NOMO-1 (cell line): ENCODE results near the gene TMEM266.

ENCODE experiments used
- DNase-seq, 2 experiments: peaks; one replicate each; lab custom pipeline; 2025; ENCODE audit not compliant: unreplicated experiment in 2 of 2; lab: John Stamatoyannopoulos, UW

The TMEM266 gene

DNA sequence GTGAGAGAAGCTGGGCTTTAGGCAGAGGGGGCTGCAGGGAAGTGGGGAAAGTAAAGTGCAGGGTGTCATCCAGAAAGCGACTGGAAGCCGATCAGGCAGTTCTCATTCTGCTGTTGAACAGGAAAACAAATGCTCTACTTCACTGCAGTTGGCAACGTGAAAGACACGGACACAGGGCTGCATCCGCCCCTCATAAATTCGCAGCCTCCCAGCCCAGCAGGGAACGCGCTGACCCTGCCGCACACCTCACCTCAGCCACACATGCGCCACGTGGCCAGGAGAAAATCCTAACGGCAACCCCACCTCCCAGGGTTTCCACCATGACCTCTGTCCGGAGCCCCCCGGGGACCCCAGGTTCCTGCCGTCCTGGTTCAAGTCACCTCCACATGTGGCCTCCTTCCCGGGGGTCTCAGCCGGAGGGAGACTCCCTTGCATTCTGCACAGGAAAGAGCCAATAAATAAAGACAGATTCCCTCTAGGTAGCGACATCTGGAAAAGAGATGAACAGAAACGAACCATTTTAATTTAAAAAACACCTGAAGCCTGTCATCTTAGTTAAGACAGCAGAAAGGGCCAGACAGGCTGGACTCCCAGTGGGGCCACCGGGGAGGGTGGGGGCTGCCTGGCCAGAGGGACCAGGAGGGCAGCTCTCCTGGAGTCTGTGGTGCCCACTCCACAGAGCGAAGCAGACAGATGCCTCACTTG, 118.7 kb downstream of the TMEM266 start:
- DNase-seq: no peak

DNA sequence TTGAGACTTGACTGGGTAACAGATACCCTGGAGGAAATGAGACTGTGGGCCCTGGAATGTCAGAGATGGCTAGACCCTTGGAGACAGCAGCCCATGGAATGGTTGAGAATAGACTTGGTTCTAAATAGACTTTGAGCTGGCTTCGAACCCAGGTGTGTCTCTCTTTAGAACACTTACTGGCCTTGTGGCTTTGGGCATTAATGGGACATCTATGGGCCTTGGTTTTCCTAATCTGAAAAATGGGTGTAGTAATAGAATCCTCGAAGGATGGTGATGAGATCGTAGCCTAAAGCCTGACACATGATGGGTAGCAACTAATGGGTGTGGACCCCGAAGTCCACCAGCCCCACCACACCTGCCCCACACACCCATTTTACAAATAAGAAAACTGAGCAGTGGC, 119.2 kb downstream of the TMEM266 start:
- DNase-seq: no peak

DNA sequence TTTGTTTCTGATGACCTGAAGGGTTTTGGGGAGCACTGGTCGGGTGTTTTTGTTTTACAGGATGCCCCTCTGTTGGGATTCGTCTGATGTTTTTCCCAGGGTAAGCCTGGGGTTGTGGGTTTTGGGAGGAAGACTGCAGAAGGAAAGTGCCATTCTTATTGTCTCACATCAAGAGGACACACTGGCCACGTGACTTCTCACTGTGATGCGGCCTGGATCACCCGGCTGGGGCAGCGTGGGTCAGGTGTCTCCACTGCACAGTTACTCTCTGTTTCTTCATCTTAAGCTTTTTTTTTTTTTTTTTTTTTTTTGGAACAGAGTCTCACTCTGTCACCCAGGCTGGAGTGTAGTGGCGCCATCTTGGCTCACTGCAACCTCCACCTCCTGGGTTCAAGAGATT, 120.5 kb downstream of the TMEM266 start:
- DNase-seq: no peak

GRCh38 chr15:76181705-76182107, 121.9 kb downstream of the TMEM266 start:
- no peak for DNase-seq

DNA sequence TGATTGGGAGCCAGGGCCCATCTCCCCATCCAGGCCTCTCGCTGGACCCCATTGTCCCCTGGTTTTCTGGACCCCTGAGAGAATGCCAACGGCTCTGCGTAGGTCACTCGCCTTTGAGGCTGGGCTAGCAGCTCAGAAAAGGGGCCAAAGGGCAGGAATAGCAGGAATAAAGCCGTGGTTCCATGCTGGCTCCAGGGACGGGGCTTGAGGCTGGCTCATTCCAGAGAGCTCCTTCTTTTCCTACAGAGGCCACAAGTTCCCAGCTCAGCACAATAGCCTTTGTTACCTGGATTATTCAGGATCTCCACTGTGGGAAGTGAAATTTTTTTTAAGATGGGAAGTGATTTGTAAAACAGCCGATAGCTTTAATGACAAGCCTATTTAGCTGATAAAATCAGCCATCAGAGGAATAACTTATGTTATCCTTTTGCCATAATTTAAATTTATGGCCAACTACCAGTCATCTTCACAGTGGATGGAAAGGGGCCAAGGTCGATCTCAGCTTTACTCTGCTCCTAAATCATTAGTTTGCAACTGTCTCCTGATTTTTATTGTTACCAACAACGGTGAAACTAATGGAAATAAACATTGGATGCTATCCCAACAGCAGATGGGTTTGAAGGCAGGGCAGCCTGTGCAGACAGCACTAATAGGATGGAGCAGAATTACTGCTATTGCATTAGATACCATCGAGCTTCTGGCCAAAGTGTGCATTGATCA, 124.3 kb downstream of the TMEM266 start:
- DNase-seq: no peak

DNA sequence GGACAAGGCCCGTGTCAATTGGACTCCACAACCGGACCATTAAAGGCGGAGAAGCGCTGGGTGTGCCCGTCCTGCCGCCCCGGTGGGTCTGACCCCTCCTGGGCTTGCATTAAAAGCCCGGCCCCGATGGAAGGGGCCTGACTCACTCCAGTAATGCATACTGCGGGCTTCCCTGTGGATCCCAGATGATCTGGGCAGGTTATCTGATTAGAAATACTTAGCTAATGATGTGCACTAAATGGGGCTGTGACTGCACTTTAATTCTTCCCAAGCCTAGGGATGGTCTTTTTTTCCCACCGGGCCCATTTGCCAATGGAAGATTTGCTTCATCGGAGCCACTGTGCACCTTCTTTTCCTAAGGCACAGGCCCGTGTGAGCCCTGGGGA, 124.9 kb downstream of the TMEM266 start:
- DNase-seq: no peak

DNA sequence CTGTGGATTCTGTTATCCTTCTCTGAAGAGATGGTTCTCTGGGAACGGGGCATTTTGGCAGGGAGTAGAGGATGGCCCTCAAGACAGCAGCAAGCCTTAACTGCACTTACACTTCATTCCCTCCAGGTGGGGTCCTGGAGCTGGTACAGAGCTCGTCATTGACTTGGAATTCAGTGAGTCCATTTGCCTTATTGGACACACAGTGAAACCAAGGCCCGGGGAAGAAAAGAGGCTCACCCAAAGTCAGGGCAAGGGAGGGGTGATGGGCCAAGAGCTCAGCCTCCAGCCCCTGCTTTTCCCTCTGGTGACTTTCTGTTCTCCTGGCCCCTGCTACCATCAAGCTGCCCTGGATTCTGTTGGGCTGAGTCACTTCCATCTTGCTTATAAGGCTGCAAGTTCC, 125.9 kb downstream of the TMEM266 start:
- DNase-seq: peak in 1 of 2 experiments; percentile 21

DNA sequence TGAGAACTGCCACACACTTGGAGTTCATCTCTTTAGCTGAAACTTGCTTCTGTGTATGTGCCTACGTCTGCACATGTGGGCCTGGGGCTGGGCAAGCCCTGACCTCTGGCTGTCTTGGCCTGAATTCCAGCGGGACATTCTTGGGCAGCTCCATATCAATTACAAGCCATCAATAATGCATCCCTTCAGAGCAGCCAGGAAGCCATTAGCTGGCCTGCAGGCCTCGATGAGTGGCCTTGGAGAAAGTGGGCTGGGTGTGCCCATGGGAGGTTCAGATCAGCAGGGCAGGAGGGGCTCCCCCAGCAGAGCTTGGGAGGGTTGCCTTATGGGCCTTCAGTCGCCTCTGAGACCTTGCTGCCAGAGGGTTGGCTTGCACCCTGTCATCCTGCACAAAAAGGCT, 127.4 kb downstream of the TMEM266 start:
- DNase-seq: no peak

DNA sequence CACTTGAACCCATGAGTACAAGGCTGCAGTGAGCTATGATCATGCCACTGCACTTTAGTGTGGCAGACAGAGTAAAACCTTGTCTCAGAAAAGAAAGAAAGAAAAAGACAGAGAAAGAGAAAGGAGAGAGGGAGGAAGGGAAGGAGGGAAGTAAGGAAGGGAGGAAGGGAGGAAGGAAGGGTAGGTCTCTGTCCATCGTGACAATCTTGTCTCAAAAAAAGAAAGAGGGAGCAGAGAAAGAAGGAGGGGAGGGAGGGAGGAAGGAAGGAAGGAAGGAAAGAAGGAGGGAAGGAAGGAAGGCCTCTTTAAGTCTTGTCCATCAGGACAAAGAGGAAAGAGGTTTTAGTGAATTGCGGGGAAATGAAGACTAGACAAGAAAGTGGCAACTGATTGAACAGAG, 129.3 kb downstream of the TMEM266 start:
- no peak for DNase-seq

DNA sequence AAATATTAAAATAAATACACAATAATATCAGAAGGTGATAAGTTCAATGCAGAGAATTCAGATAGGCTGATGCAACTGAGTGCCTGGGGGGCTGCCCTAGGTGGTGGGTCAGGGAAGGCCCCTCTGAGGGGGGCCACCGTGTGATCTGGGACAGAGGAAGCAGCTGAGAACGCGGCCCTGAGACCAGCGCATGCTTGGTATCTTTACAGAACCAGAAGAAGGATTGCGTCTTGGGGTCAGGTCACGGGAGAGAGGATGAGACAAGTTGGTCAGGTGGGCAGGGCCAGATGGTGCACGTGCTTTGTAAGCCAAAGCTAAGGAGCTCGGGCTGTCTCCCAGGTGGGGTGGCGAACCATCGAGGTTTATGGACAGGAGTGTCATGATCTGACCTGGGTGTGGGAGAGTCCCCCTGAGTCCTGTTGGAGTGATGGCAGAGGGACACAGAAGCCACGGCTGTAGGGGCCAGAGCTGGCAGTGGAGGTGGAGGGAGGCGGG, 130.3 kb downstream of the TMEM266 start:
- DNase-seq: peak in 1 of 2 experiments; percentile 2

- DNase-seq: peak; percentile 57 to 68
These were observed 131.2 kb downstream of the TMEM266 start for GRCh38 chr15:76190751-76191538.

- DNase-seq: no peak
These were observed 131.9 kb downstream of the TMEM266 start for GRCh38 chr15:76191539-76192244.

DNA sequence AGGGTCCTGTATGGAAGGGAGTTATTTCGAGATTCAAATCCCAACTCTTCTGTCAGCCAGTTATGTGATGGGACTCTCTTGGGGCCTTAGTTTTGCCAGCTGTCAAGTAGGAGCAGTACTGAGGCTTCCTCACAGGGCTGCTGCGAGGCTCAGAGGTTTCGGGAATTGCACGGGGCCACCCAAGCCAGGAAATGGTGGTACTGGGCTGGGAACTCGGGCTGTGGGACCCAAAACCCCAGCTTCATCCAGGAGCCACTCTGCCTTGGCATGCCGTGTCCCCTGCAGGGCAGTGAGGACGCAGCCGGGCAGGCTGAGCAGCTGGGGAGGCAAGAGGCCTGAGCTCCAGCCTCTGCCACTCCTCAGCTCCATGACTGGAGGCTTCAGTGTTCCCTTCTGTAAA, 132.9 kb downstream of the TMEM266 start:
- no peak for DNase-seq

DNA sequence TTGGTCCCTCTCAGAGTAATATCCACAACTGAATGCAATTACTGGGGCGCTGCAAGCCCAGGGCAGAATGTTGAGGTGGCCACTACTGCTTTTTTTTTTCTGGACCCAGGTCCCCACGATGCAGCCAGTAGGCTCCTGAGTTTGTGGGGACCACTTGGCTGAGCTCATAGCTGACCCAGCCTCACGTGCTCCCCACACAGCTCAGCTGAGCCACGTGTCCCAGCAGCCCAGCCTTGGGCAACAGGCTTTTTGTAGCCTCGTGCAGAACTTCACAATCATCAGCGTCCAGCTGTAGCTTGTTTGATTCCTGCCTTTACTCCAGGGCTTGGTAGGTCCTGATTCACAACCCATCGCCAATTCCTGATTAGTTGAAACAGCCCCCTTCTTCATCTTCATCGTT, 134.1 kb downstream of the TMEM266 start:
- no peak for DNase-seq

- DNase-seq: no peak
These were observed 135.9 kb downstream of the TMEM266 start for GRCh38 chr15:76195506-76196268.

DNA sequence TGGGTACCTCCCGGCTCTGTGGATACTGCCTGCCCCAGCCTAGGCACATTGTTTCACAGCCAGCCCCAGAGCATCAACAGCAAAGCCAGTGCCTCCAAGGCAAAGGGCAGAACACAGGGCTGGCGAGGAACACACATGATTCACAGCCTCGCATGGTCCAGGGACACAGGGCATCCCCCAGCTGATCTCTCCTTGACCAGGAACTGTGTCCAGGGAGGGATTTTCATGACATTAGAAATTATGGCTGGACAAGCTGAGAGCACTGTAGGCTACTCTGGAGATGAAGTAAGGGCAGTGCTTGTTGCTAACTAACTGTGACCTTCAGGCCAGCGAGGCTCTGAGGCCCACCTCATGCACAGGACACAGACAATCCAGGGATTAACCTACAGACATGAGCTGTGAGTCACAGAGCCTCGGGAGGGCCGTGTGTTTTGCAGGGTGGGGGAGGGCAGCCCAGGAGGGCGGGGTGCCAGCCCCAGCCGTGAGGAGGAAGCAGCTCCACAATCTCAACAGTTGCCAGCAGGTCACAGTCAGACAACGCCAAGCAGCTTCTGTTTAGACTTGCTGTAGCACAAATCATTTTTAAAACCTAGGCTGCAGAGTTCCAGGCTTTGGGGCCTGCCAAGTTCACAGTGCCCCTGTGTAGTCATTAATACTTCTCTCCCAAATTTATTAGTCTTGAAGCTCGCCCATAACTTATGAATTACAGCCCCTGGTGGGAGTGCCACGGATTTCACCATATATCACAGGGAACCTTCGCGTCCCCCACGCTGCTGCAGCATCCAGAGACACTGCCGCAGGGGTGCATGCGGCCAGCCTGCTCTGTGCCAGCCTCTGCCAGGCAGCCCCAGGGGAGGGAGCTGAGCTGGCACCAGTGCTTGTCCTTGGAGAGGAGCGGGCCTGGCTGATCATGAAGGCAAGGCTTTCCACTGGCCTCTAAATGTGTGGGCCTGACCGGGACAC, 136.8 kb downstream of the TMEM266 start:
- DNase-seq: peak; percentile 77 to 85

DNA sequence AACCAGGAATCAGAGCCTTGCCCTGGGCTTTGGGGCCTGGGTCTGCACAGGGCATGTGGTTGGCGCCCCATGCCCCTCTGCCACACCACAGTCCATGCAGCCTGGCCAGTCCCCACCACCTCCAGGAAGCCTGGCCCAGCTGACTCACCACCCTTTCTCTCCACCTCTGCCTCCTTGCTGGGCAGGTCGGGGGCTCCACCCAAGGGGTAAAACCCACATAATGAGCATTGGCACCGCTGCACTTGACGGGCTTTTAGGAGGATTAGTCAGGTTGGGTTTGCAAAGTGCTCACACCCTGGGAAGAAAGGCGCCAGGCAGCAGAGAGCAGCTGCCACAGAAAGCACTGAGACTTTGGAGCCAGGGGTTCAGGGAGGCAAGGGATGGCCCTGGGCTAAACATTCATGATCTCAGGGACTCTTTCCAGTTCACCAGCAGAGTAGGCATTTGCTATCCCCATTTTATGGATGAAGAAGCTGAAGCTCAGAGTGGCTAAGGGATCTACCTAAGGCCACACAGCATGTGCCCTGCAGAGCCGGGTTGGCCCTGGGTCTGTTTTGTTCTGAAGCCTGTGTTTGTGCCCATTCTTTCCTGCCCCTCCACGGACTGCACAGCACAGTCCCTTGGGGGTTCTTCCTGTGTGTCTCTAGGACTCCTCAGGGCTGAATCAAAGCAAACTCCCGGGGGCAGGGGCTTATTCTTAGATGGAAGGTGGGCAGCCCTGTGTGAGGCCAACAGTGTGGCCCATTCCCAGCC, 138.1 kb downstream of the TMEM266 start:
- no peak for DNase-seq

GRCh38 chr15:76198456-76199105, 138.8 kb downstream of the TMEM266 start:
- DNase-seq: no peak
